ENCODE results near the gene MAPK12. TPM values are rescaled to one million over a fixed set of nuclear protein-coding genes. Genes with fewer than 3 reads are reported as not detected.

MAPK12 gene
- total RNA-seq, 2 donors from 2014 or later = 5.0 to 13.0 TPM

- no peaks in the 10 kb centered on the region for H3K9me3 ChIP-seq
- H3K27ac ChIP-seq = peak overlapping the region; percentile 91 to 93
- H3K36me3 ChIP-seq = no peaks in the 10 kb centered on the region
- H3K27me3 ChIP-seq = no peaks in the 10 kb centered on the region
- no peak overlapping the region for H3K4me3 ChIP-seq
- H3K4me1 ChIP-seq = peaks cover 0 to 100% of the 10 kb centered on the region in 2 donors
- no peak for DNase-seq (ENCODE audit: low spot score)
- no peak for TF ChIP-seq CTCF (IDR thresholded peaks at IDR 0.05)
Measured at GRCh38 chr22:50301581-50301991, 40.1 kb upstream of the MAPK12 start.

- no peaks in the 10 kb centered on the region for H3K27me3 ChIP-seq
- H3K4me1 ChIP-seq = peaks cover 0 to 100% of the 10 kb centered on the region in 2 donors
- H3K4me3 ChIP-seq = peak overlapping the region in 1 of 2 donors; percentile 50
- DNase-seq (ENCODE audit: low spot score) = no peak
- no peak for TF ChIP-seq CTCF (IDR thresholded peaks at IDR 0.05)
- H3K9me3 ChIP-seq = no peaks in the 10 kb centered on the region
- peak overlapping the region; percentile 91 to 93 for H3K27ac ChIP-seq
- no peaks in the 10 kb centered on the region for H3K36me3 ChIP-seq
Measured at GRCh38 chr22:50300620-50301257, 39.3 kb upstream of the MAPK12 start.

GRCh38 chr22:50299785-50300619 is 38.5 kb upstream of the MAPK12 start:
- no peak for TF ChIP-seq CTCF (IDR thresholded peaks at IDR 0.05)
- no peaks in the 10 kb centered on the region for H3K27me3 ChIP-seq
- DNase-seq (ENCODE audit: low spot score) = no peak
- H3K27ac ChIP-seq = peak overlapping the region; percentile 91 to 93
- no peaks in the 10 kb centered on the region for H3K9me3 ChIP-seq
- H3K4me3 ChIP-seq = peak overlapping the region; percentile 26 to 50
- no peaks in the 10 kb centered on the region for H3K36me3 ChIP-seq
- H3K4me1 ChIP-seq = peaks cover 0 to 95% of the 10 kb centered on the region in 2 donors

- H3K36me3 ChIP-seq = no peaks in the 10 kb centered on the region
- peaks cover 0 to 95% of the 10 kb centered on the region in 2 donors for H3K4me1 ChIP-seq
- DNase-seq (ENCODE audit: low spot score) = no peak
- H3K4me3 ChIP-seq = peak overlapping the region; percentile 26 to 50
- peak overlapping the region; percentile 91 to 93 for H3K27ac ChIP-seq
- no peaks in the 10 kb centered on the region for H3K9me3 ChIP-seq
- peak in 1 of 2 donors; percentile 27 for TF ChIP-seq CTCF (IDR thresholded peaks at IDR 0.05)
- no peaks in the 10 kb centered on the region for H3K27me3 ChIP-seq
Measured at GRCh38 chr22:50298937-50299784, 37.7 kb upstream of the MAPK12 start.

GRCh38 chr22:50298266-50298637 is 36.8 kb upstream of the MAPK12 start:
- DNase-seq (ENCODE audit: low spot score) = no peak
- Histone ChIP-seq H3K27ac (peak overlapping the region; percentile 91 to 93), H3K36me3 (no peaks in the 10 kb centered on the region), H3K4me1 (peaks cover 0 to 95% of the 10 kb centered on the region in 2 donors), H3K9me3 (no peaks in the 10 kb centered on the region), H3K27me3 (no peaks in the 10 kb centered on the region), H3K4me3 (no peak overlapping the region)
- TF ChIP-seq CTCF (IDR thresholded peaks at IDR 0.05) = no peak
